Neural progenitor cell (in vitro differentiated cells): ENCODE measurements around the gene DYNLRB1.

ENCODE experiments used
- EZH2 ChIP-seq: fragments of 200-600 bp; sonication (generic); IDR thresholded peaks from 2 replicates; pipeline ENCODE4 v1.6.1; 2017; ENCODE audit warnings: antibody characterized with exemption, mild to moderate bottlenecking, moderate library complexity
- TF ChIP-seq, protein P1 (sequence below): fragments of 200-600 bp; sonication (generic); IDR thresholded peaks from 2 replicates; pipeline ENCODE4 v1.5.1; 2017; ENCODE audit warnings: antibody characterized with exemption, mild to moderate bottlenecking

GRCh38 chr20:34583544-34583943, 67.3 kb downstream of the DYNLRB1 start:
- TF ChIP-seq, protein P1, sequence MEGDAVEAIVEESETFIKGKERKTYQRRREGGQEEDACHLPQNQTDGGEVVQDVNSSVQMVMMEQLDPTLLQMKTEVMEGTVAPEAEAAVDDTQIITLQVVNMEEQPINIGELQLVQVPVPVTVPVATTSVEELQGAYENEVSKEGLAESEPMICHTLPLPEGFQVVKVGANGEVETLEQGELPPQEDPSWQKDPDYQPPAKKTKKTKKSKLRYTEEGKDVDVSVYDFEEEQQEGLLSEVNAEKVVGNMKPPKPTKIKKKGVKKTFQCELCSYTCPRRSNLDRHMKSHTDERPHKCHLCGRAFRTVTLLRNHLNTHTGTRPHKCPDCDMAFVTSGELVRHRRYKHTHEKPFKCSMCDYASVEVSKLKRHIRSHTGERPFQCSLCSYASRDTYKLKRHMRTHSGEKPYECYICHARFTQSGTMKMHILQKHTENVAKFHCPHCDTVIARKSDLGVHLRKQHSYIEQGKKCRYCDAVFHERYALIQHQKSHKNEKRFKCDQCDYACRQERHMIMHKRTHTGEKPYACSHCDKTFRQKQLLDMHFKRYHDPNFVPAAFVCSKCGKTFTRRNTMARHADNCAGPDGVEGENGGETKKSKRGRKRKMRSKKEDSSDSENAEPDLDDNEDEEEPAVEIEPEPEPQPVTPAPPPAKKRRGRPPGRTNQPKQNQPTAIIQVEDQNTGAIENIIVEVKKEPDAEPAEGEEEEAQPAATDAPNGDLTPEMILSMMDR = no peak
- TF ChIP-seq EZH2 = no peak
